HUES64 (cell line): Measurements from ENCODE around the gene CENPO.
"Not testable (repeated sequence)": the region's sequence is repeated elsewhere in the genome, so short reads cannot be mapped to it uniquely, and the experiment has no call there.

Experiments
- H3K27ac ChIP-seq: 2 replicates; pipeline ENCODE4 v1.7.0; 2013; ENCODE audit warnings: low read depth, low read length, inconsistent platforms
- H3K27me3 ChIP-seq: 2 replicates; pipeline ENCODE4 v1.6.1; 2013; ENCODE audit warnings: mild to moderate bottlenecking, low read length; ENCODE audit not compliant: insufficient read depth
- H3K36me3 ChIP-seq: 2 replicates; pipeline ENCODE4 v1.6.1; 2013; ENCODE audit warnings: mild to moderate bottlenecking, low read length; ENCODE audit not compliant: insufficient read depth
- H3K4me1 ChIP-seq: 2 replicates; pipeline ENCODE4 v1.6.1; 2013; ENCODE audit warnings: mild to moderate bottlenecking, low read length, moderate library complexity; ENCODE audit not compliant: insufficient read depth
- H3K4me3 ChIP-seq: 2 replicates; pipeline ENCODE4 v1.5.1; 2013; ENCODE audit warnings: mild to moderate bottlenecking, low read length, moderate library complexity
- H3K9ac ChIP-seq: 2 replicates; pipeline ENCODE4 v1.6.1; 2013; ENCODE audit warnings: mild to moderate bottlenecking, low read depth, low read length
- H3K9me3 ChIP-seq: 2 replicates; pipeline ENCODE4 v1.6.1; 2013; ENCODE audit warnings: low read depth, low read length; ENCODE audit not compliant: insufficient read depth
- WGBS: fragments of 150-250, 120-280 bp; methylation state at CpG from one replicate; pipeline ENCODE4 v1.1.7; 2013; ENCODE audit warnings: missing lambda C conversion rate; 5-methylcytosine and 5-hydroxymethylcytosine counted together

The CENPO gene

GRCh38 chr2:24788816-24789215 lies 4.4 kb upstream of the CENPO start:
- Histone ChIP-seq H3K4me1 (peaks cover 22% of the 10 kb centered on the region), H3K9ac (no peak overlapping the region), H3K36me3 (peaks cover 15% of the 10 kb centered on the region), H3K27ac (no peak overlapping the region), H3K27me3 (no peaks in the 10 kb centered on the region), H3K9me3 (no peaks in the 10 kb centered on the region), H3K4me3 (no peak overlapping the region)
- 92% methylated on average over 3 of the region's 3 CpGs for WGBS

GRCh38 chr2:24791452-24791851 lies 1.8 kb upstream of the CENPO start:
- Histone ChIP-seq H3K4me3 (peak overlapping the region; percentile 9; the same call in 1 of the 2 replicates), H3K27me3 (no peaks in the 10 kb centered on the region), H3K9ac (no peak overlapping the region), H3K4me1 (peaks cover 31% of the 10 kb centered on the region), H3K36me3 (peaks cover 29% of the 10 kb centered on the region), H3K27ac (0 out of 2 replicates have a peak overlapping the region, but pooled peaks have one; percentile 10), H3K9me3 (no peaks in the 10 kb centered on the region)
- WGBS, result 89% methylated on average over 5 of the region's 5 CpGs

- Histone ChIP-seq H3K36me3 (peaks cover 40% of the 10 kb centered on the region), H3K9ac (peak overlapping the region; percentile 98), H3K4me3 (peak overlapping the region; percentile 81), H3K27me3 (no peaks in the 10 kb centered on the region), H3K27ac (peak overlapping the region; percentile 99), H3K9me3 (no peaks in the 10 kb centered on the region), H3K4me1 (peaks cover 31% of the 10 kb centered on the region)
- WGBS, result 5% methylated on average over 6 of the region's 6 CpGs
Observed at GRCh38 chr2:24792542-24792873, 717 bp upstream of the CENPO start.

DNA sequence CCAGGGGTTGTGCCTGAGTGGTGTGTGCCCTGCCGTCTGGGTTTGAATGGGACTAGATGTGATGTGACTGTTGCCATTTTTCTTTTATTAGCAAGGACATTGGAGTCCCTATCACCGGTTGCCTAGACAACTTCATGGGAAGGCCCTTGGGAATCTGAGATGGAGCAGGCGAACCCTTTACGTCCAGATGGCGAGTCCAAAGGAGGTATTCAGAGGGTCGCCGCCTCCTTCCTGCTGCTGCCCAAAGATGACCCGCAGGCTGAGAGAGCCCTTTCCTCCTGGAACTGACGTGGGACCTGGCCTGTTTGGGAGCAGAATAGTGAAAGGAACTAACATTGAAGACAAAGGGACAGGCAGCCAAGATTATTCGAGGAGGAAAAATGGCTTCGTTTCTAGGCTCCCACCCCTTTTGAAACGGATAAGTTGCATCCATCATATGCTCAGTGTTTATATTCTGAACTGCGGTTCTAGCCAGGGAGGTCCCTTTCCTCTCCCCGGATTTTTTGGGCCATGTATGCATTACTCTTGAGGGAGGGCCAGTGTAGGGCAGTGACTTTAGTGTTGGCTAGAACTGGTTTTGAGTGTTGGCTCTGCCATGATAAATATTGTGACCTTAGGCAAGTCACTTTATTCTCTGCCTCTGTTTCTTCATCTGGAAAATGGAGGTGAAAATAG lies 673 bp downstream of the CENPO start:
- no peaks in the 10 kb centered on the region for H3K27me3 ChIP-seq
- H3K9ac ChIP-seq, result peak overlapping the region; percentile 98
- WGBS, result 2% methylated on average over 14 of the region's 14 CpGs
- H3K4me1 ChIP-seq, result peaks cover 31% of the 10 kb centered on the region
- peak overlapping the region; percentile 99 for H3K27ac ChIP-seq
- H3K9me3 ChIP-seq, result no peaks in the 10 kb centered on the region
- H3K4me3 ChIP-seq, result peak overlapping the region; percentile 81
- H3K36me3 ChIP-seq, result peaks cover 47% of the 10 kb centered on the region

GRCh38 chr2:24797644-24798043 lies 4.4 kb downstream of the CENPO start:
- H3K4me1 ChIP-seq, result 0 out of 2 replicates have a peak, but pooled peaks cover 9% of the 10 kb centered on the region
- H3K9me3 ChIP-seq, result peaks cover 3% of the 10 kb centered on the region; the same call in 1 of the 2 replicates
- no peak overlapping the region for H3K9ac ChIP-seq
- H3K4me3 ChIP-seq, result no peak overlapping the region
- WGBS, result 95% methylated on average over 2 of the region's 2 CpGs
- peaks cover 48% of the 10 kb centered on the region for H3K36me3 ChIP-seq
- H3K27ac ChIP-seq, result no peak overlapping the region
- no peaks in the 10 kb centered on the region for H3K27me3 ChIP-seq

DNA sequence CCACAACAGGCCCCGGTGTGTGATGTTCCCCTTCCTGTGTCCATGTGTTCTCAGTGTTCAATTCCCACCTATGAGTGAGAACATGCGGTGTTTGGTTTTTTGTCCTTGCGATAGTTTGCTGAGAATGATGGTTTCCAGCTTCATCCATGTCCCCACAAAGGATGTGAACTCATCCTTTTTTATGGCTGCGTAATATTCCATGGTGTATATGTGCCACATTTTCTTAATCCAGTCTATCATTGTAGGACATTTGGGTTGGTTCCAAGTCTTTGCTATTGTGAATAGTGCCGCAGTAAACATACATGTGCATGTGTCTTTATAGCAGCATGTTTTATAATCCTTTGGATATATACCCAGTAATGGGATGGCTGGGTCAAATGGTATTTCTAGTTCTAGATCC lies 7.3 kb downstream of the CENPO start:
- not testable (repeated sequence) for H3K27ac ChIP-seq, H3K4me1 ChIP-seq, H3K9me3 ChIP-seq, H3K27me3 ChIP-seq, H3K4me3 ChIP-seq, H3K9ac ChIP-seq
- 100% methylated on average over 3 of the region's 5 CpGs for WGBS
- H3K36me3 ChIP-seq, result peaks cover 46% of the 10 kb centered on the region

DNA sequence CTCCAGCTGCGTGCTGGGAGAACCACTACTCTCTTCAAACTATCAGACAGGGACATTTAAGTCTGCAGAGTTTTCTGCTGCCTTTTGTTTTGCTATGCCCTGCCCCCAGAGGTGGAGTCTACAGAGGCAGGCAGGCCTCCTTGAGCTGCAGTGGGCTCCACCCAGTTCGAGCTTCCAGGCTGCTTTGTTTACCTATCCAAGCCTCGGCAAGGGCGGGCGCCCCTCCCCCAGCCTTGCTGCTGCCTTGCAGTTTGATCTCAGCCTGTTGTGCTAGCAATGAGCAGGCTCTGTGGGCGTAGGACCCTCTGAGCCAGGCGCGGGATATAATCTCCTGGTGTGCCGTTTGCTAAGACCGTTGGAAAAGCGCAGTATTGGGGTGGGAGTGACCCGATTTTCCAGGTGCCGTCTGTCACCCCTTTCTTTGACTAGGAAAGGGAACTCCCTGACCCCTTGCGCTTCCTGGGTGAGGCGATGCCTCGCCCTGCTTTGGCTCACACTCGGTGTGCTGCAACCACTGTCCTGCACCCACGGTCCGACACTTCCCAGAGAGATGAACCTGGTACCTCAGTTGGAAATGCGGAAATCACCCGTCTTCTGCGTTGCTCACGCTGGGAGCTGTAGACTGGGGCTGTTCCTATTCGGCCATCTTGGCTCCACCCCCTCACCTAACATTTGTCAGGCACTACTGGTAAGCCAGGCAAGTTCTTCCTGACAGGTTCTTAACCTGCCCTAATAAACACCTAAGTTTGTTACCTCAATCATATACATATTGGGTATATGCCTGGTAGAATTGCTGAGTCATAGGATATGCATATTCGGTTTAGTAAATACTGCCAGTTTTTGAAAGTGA lies 12.8 kb downstream of the CENPO start:
- 95% methylated on average over 25 of the region's 25 CpGs for WGBS
- not testable (repeated sequence) for H3K27ac ChIP-seq, H3K4me3 ChIP-seq, H3K9ac ChIP-seq, H3K4me1 ChIP-seq, H3K27me3 ChIP-seq
- Histone ChIP-seq H3K9me3 (peaks cover 11% of the 10 kb centered on the region), H3K36me3 (peaks cover 43% of the 10 kb centered on the region)

- H3K36me3 ChIP-seq, result peaks cover 43% of the 10 kb centered on the region
- no peak overlapping the region for H3K27ac ChIP-seq
- no peak overlapping the region for H3K9ac ChIP-seq
- no peak overlapping the region for H3K4me3 ChIP-seq
- H3K4me1 ChIP-seq, result no peaks in the 10 kb centered on the region
- H3K27me3 ChIP-seq, result no peaks in the 10 kb centered on the region
- peaks cover 11% of the 10 kb centered on the region for H3K9me3 ChIP-seq
Observed at GRCh38 chr2:24806661-24807036, 13.4 kb downstream of the CENPO start.

- H3K9me3 ChIP-seq, result peaks cover 11% of the 10 kb centered on the region
- WGBS, result 95% methylated on average over 3 of the region's 4 CpGs
- H3K27ac ChIP-seq, result no peak overlapping the region
- H3K4me1 ChIP-seq, result no peaks in the 10 kb centered on the region
- no peak overlapping the region for H3K4me3 ChIP-seq
- peaks cover 58% of the 10 kb centered on the region for H3K36me3 ChIP-seq
- no peaks in the 10 kb centered on the region for H3K27me3 ChIP-seq
- no peak overlapping the region for H3K9ac ChIP-seq
Observed at GRCh38 chr2:24809316-24810007, 16.2 kb downstream of the CENPO start.

GRCh38 chr2:24813691-24814137 lies 20.5 kb downstream of the CENPO start:
- Histone ChIP-seq H3K9me3 (no peaks in the 10 kb centered on the region; the same call in 1 of the 2 replicates), H3K9ac (no peak overlapping the region), H3K36me3 (peaks cover 71% of the 10 kb centered on the region), H3K27ac (no peak overlapping the region), H3K4me1 (no peaks in the 10 kb centered on the region), H3K4me3 (no peak overlapping the region), H3K27me3 (no peaks in the 10 kb centered on the region)
- WGBS, result 95% methylated on average over 4 of the region's 4 CpGs

DNA sequence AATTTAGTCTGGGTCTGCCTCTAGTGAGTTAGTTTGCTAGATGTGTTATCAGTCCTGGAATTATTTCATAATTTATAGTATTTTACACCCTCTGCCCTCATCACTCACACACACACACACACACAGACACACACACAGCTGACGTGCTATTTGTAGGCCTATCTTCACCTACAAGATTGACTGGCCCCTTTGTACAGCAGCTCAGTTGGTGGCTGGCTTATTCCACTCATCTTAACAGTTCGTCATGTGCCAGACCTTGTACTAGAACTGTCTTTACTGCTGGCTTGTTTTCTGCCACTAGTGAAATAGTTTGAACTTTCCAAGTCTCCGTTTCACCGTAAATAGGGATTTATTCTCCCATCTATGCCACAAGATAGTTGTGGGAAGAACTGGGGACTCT lies 21.3 kb downstream of the CENPO start:
- Histone ChIP-seq H3K4me3 (no peak overlapping the region), H3K36me3 (peaks cover 73% of the 10 kb centered on the region), H3K9ac (no peak overlapping the region), H3K27ac (no peak overlapping the region), H3K9me3 (no peaks in the 10 kb centered on the region), H3K4me1 (no peaks in the 10 kb centered on the region), H3K27me3 (no peaks in the 10 kb centered on the region)
- 89% methylated on average over 2 of the region's 4 CpGs for WGBS
